Ovary (tissue), 3 donors: ENCODE measurements around the gene OMD.

ENCODE experiments used
- CTCF ChIP-seq, 3 donors: fragments of 450-650 bp in 2 of 3; fragments of 200-600 bp in 1 of 3; IDR thresholded peaks; one replicate each; pipeline versions ENCODE4 v1.5.1 to v1.8.0; 2016 to 2022; ENCODE audit warnings: antibody characterized with exemption in 3 of 3, mild to moderate bottlenecking in 1 of 3
- EP300 ChIP-seq: sonication (generic); formaldehyde crosslinking; IDR thresholded peaks from one replicate; pipeline ENCODE4 v1.6.1; 2017; ENCODE audit warnings: antibody characterized with exemption
- POLR2A ChIP-seq: fragments of 450-650 bp; IDR thresholded peaks from one replicate; pipeline ENCODE4 v1.6.1; 2017; ENCODE audit warnings: antibody characterized with exemption, mild to moderate bottlenecking, moderate library complexity
- donor health status: DM: no; HTN: no; CAD: no.

- no peak for TF ChIP-seq CTCF (IDR thresholded peaks at IDR 0.05)
- TF ChIP-seq POLR2A = no peak
- TF ChIP-seq EP300 = peak; percentile 29
Observed at GRCh38 chr9:92463984-92464383, 39.7 kb upstream of the OMD start.
